K562 (cell line): ENCODE results near the gene ADAT3. TPM values are rescaled to one million over a fixed set of nuclear protein-coding genes. Genes with fewer than 3 reads are reported as not detected.

Experiments used
- CBX1 ChIP-seq: sonication (generic); IDR thresholded peaks from 2 replicates; pipeline ENCODE4 v1.6.1; 2016; ENCODE audit warnings: antibody characterized with exemption, low read depth, mild to moderate bottlenecking
- CEBPZ ChIP-seq: fragments of 150-350 bp; IDR thresholded peaks from 2 replicates; pipeline ENCODE4 v1.6.1; 2014; ENCODE audit warnings: low read depth, mild to moderate bottlenecking, low read length, borderline replicate concordance
- CTCFL ChIP-seq: IDR thresholded peaks from 2 replicates; pipeline ENCODE4 v1.6.1; 2011; ENCODE audit warnings: borderline replicate concordance, low read depth, mild to moderate bottlenecking, moderate library complexity, low read length; ENCODE audit not compliant: insufficient read depth, poor library complexity, severe bottlenecking
- HOMEZ ChIP-seq: fragments of 250-450 bp; sonication (Bioruptor Pico); IDR thresholded peaks from 2 replicates; pipeline ENCODE4 v1.4.0; 2020; ENCODE audit warnings: mild to moderate bottlenecking, moderate library complexity
- KDM1A ChIP-seq, 2 experiments: fragments of 450-650 bp; IDR thresholded peaks; 2 replicates each; pipeline ENCODE4 v1.6.1; 2016; ENCODE audit warnings: mild to moderate bottlenecking in 2 of 2
- RBM39 ChIP-seq: fragments of 200-400 bp; formaldehyde crosslinking; optimal IDR thresholded peaks from 2 replicates; pipeline ENCODE3; 2018; ENCODE audit warnings: low read depth, low read length
- SIRT6 ChIP-seq: IDR thresholded peaks from one replicate; pipeline ENCODE4 v1.6.1; 2012; ENCODE audit warnings: low read depth, mild to moderate bottlenecking, control low read depth, inconsistent platforms, low read length, moderate library complexity
- SMARCE1 ChIP-seq: fragments of 450-650 bp; IDR thresholded peaks from 2 replicates; pipeline ENCODE4 v1.7.1; 2016; ENCODE audit warnings: mild to moderate bottlenecking
- SRSF3 ChIP-seq: fragments of 200-400 bp; formaldehyde crosslinking; IDR thresholded peaks from 2 replicates; pipeline ENCODE4 v1.6.1; 2016; ENCODE audit warnings: mild to moderate bottlenecking, low read length, moderate library complexity; ENCODE audit not compliant: insufficient read depth
- TFAP4 ChIP-seq: sonication (generic); formaldehyde crosslinking; IDR thresholded peaks from 2 replicates; pipeline ENCODE4 v1.8.0; 2022; ENCODE audit warnings: missing genetic modification reagents, mild to moderate bottlenecking, moderate library complexity, borderline replicate concordance
- ZMIZ1 ChIP-seq, 2 experiments: fragments of 150-350 bp in 1 of 2; IDR thresholded peaks; 2 replicates each; pipeline ENCODE4 v1.6.1; 2012 to 2016; ENCODE audit warnings: low read depth in 2 of 2, low read length in 2 of 2, mild to moderate bottlenecking in 1 of 2, moderate library complexity in 1 of 2
- ZNF12 ChIP-seq: sonication (generic); formaldehyde crosslinking; IDR thresholded peaks from 2 replicates; pipeline ENCODE4 v1.4.0; 2020; ENCODE audit warnings: mild to moderate bottlenecking, missing genetic modification reagents
- ZNF384 ChIP-seq: IDR thresholded peaks from 2 replicates; pipeline ENCODE4 v1.6.1; 2012; ENCODE audit warnings: low read depth, low read length, improper control_type of control experiment
- ZNF778 ChIP-seq: fragments of 450-650 bp; formaldehyde crosslinking; IDR thresholded peaks from 2 replicates; pipeline ENCODE4 v1.4.0; 2020; ENCODE audit warnings: mild to moderate bottlenecking, moderate library complexity
- polyA plus RNA-seq, 8 experiments: library from polyadenylated mRNA; depleted of rRNA in 4 of 8; stranded (reverse) in 5 of 8; unstranded in 3 of 8; fragments of >200 nt; fragmentation: Nextera tagmentation in 2 of 8; fragmentation: Illumina TruSeq in 1 of 8; extraction: Ambion mirVana in 2 of 8; extraction: Trizol in 1 of 8; gene quantifications; 2 replicates each; pipeline versions ENCODE4 v1.2.1 to v1.2.3, GENCODE V29; 2011 to 2014; ENCODE audit warnings: inconsistent platforms in 1 of 8, missing spikeins in 1 of 8
- total RNA-seq, 7 experiments: library from RNA; depleted of rRNA in 6 of 7; stranded (reverse); fragments of >200 nt in 6 of 7; fragmentation: Illumina TruSeq in 2 of 7; extraction: Trizol in 2 of 7; gene quantifications; 2 replicates each; pipeline versions ENCODE4 v1.2.1 to v1.2.3, GENCODE V29; 2011 to 2021; ENCODE audit warnings: low replicate concordance in 1 of 7

ADAT3 gene
- total and polyA plus RNA-seq, 9 of the 15 experiments (the other 6 are each of a cell fraction or from before 2014, with no cell fraction given), result 0.67 to 15.6 (median 7.8) TPM; not detected in 4

- TF ChIP-seq ZMIZ1 (IDR thresholded peaks at IDR 0.05; ENCODE audit: low read depth in 2 of 2, low read length in 2 of 2), result no peak
- TF ChIP-seq RBM39, result no peak
- peak; percentile 33 for TF ChIP-seq CTCFL
- peak; percentile 85 for TF ChIP-seq TFAP4 (CRISPR knock-in tag)
- TF ChIP-seq ZNF778 (CRISPR knock-in tag), result no peak
- no peak for TF ChIP-seq SMARCE1
- TF ChIP-seq SRSF3, result no peak
- TF ChIP-seq SIRT6, result no peak
- TF ChIP-seq ZNF12 (CRISPR knock-in tag), result no peak
- TF ChIP-seq KDM1A (IDR thresholded peaks at IDR 0.05), result peak in 1 of 2 experiments; percentile 52; a peak in 1 of 4 replicates
- TF ChIP-seq HOMEZ (CRISPR knock-in tag), result no peak
- TF ChIP-seq ZNF384, result no peak
- no peak for TF ChIP-seq CEBPZ
- TF ChIP-seq CBX1, result no peak
Observed at GRCh38 chr19:1942078-1942933, 37.1 kb downstream of the ADAT3 start (continued).
